Keratinocyte (primary cell): ENCODE results near the gene USP28. TPM values are rescaled to one million over a fixed set of nuclear protein-coding genes. Genes with fewer than 3 reads are reported as not detected.

ENCODE experiments used
- DNase-seq: peaks from one replicate; pipeline ENCODE4 v3.0.0-alpha.2; 2011; ENCODE audit warnings: low read depth, missing footprints, low spot score
- FAIRE-seq: peaks from 2 replicates; lab custom pipeline; 2011; peaks lifted over from hg19 to GRCh38; lab: Jason Lieb, UNC
- H2AFZ ChIP-seq: 2 replicates; pipeline ENCODE4 v1.6.0; 2012; ENCODE audit warnings: low read length, control low read depth, inconsistent platforms; ENCODE audit not compliant: control insufficient read depth
- H3K27ac ChIP-seq: 2 replicates; pipeline ENCODE4 v1.5.1; 2011; ENCODE audit warnings: low read length; ENCODE audit not compliant: control insufficient read depth, insufficient read depth
- H3K27me3 ChIP-seq: 3 replicates; pipeline ENCODE4 v1.6.0; 2011; ENCODE audit warnings: low read length; ENCODE audit not compliant: control insufficient read depth, insufficient read depth; ENCODE audit errors: extremely low read depth
- H3K36me3 ChIP-seq, 2 experiments: 2 replicates in 1 of 2; 3 replicates in 1 of 2; pipeline ENCODE4 v1.5.1; 2011; ENCODE audit warnings: low read length in 2 of 2, mild to moderate bottlenecking in 1 of 2; ENCODE audit not compliant: control insufficient read depth in 2 of 2, insufficient read depth in 2 of 2; ENCODE audit errors: extremely low read depth in 1 of 2
- H3K4me1 ChIP-seq: 3 replicates; pipeline ENCODE4 v1.5.1; 2011; ENCODE audit warnings: low read length; ENCODE audit not compliant: control insufficient read depth, insufficient read depth; ENCODE audit errors: extremely low read depth
- H3K4me2 ChIP-seq: 3 replicates; pipeline ENCODE4 v1.6.0; 2011; ENCODE audit warnings: low read depth, low read length; ENCODE audit not compliant: control insufficient read depth, insufficient read depth; ENCODE audit errors: extremely low read depth
- H3K4me3 ChIP-seq, 3 experiments: fragments of 200-600 bp in 1 of 3; sonication (generic) in 1 of 3; 2 replicates in 2 of 3; 3 replicates in 1 of 3; pipeline ENCODE4 v1.5.1; 2011 to 2016; ENCODE audit warnings: low read length in 3 of 3, mild to moderate bottlenecking in 3 of 3, control low read depth in 2 of 3, inconsistent platforms in 1 of 3, low read depth in 1 of 3, mixed read lengths in 1 of 3, mixed run types in 1 of 3, moderate library complexity in 1 of 3; ENCODE audit not compliant: control insufficient read depth in 2 of 3, insufficient read depth in 2 of 3; ENCODE audit errors: extremely low read depth in 1 of 3
- H3K79me2 ChIP-seq: 2 replicates; pipeline ENCODE4 v1.6.0; 2012; ENCODE audit warnings: low read length; ENCODE audit not compliant: control insufficient read depth, insufficient read depth
- H3K9ac ChIP-seq: 3 replicates; pipeline ENCODE4 v1.6.0; 2011; ENCODE audit warnings: low read length; ENCODE audit not compliant: control insufficient read depth, insufficient read depth; ENCODE audit errors: extremely low read depth
- H3K9me1 ChIP-seq: 3 replicates; pipeline ENCODE4 v1.6.0; 2011; ENCODE audit warnings: low read length; ENCODE audit not compliant: control insufficient read depth, insufficient read depth; ENCODE audit errors: extremely low read depth
- H3K9me3 ChIP-seq: 2 replicates; pipeline ENCODE4 v1.5.1; 2012; ENCODE audit warnings: low read depth, low read length; ENCODE audit not compliant: control insufficient read depth
- H4K20me1 ChIP-seq: 3 replicates; pipeline ENCODE4 v1.6.0; 2011; ENCODE audit warnings: low read length; ENCODE audit not compliant: control insufficient read depth, insufficient read depth; ENCODE audit errors: extremely low read depth
- CTCF ChIP-seq, 3 experiments: IDR thresholded peaks in 1 of 3; conservative IDR thresholded peaks in 1 of 3; optimal IDR thresholded peaks in 1 of 3; 2 replicates in 2 of 3; 3 replicates in 1 of 3; pipeline versions ENCODE3 to v1.5.1; 2011; ENCODE audit warnings: low read length in 3 of 3, mild to moderate bottlenecking in 3 of 3, moderate library complexity in 2 of 3, control low read depth in 1 of 3, inconsistent platforms in 1 of 3; ENCODE audit not compliant: insufficient read depth in 2 of 3; ENCODE audit errors: extremely low read depth in 1 of 3
- EZH2 ChIP-seq: IDR thresholded peaks from one replicate; pipeline ENCODE4 v1.6.1; 2012; ENCODE audit warnings: inconsistent platforms, mild to moderate bottlenecking, low read length, moderate library complexity
- dilution Hi-C: fragments of 300-500 bp; cut with MboI; formaldehyde crosslinking; loops from one replicate; pipeline ENCODE4 v1.7.0; 2020; ENCODE audit warnings: low sequenced_read_pairs; ENCODE audit not compliant: extremely low pct_ligation_motif_present
- polyA plus RNA-seq, 5 experiments: library from polyadenylated mRNA; depleted of rRNA in 3 of 5; stranded (reverse) in 3 of 5; stranded (forward) in 1 of 5; unstranded in 1 of 5; fragments of >200 nt; gene quantifications; 1 replicate in 1 of 5; 2 replicates in 3 of 5; 3 replicates in 1 of 5; pipeline versions ENCODE4 v1.2.1 to v1.2.3, GENCODE V29; 2011 to 2012; ENCODE audit warnings: missing spikeins in 2 of 5, low read depth in 1 of 5, low replicate concordance in 1 of 5

The USP28 gene
- polyA plus RNA-seq, 1 donor (not counting 4 experiments of a cell fraction or from before 2014, with no cell fraction given), result 37.4 TPM

- no peak for DNase-seq
- H3K79me2 ChIP-seq, result no peaks in the 10 kb centered on the region
- no peaks in the 10 kb centered on the region for H3K4me1 ChIP-seq
- H3K27me3 ChIP-seq, result no peaks in the 10 kb centered on the region
- H3K9me3 ChIP-seq, result no peaks in the 10 kb centered on the region
- H3K9me1 ChIP-seq, result no peaks in the 10 kb centered on the region
- no peak overlapping the region for H3K27ac ChIP-seq
- H4K20me1 ChIP-seq, result no peaks in the 10 kb centered on the region
- no peak for FAIRE-seq
- dilution Hi-C loops, result no loop called here
- no peak overlapping the region for H2AFZ ChIP-seq
- no peak overlapping the region for H3K4me3 ChIP-seq
- no peak overlapping the region for H3K4me2 ChIP-seq
- no peaks in the 10 kb centered on the region for H3K36me3 ChIP-seq
- TF ChIP-seq CTCF (optimal IDR thresholded peaks at IDR 0.05 in 1 of 3, IDR thresholded peaks at IDR 0.05 in 1 of 3, conservative IDR thresholded peaks at IDR 0.05 in 1 of 3; ENCODE audit: extremely low read depth in 1 of 3, insufficient read depth in 2 of 3, low read length in 3 of 3) (no peak), EZH2 (no peak)
- H3K9ac ChIP-seq, result no peak overlapping the region
These were observed 13.5 kb upstream of the USP28 start for GRCh38 chr11:113888848-113889247.

- DNase-seq (no peak), FAIRE-seq (peak; percentile 5)
- TF ChIP-seq EZH2, result no peak
- Histone ChIP-seq H3K79me2 (no peaks in the 10 kb centered on the region), H3K9ac (no peak overlapping the region), H3K36me3 (no peaks in the 10 kb centered on the region), H4K20me1 (no peaks in the 10 kb centered on the region), H3K27ac (no peak overlapping the region), H3K4me3 (no peak overlapping the region), H3K9me1 (no peaks in the 10 kb centered on the region), H3K4me1 (no peaks in the 10 kb centered on the region), H3K9me3 (no peaks in the 10 kb centered on the region), H3K4me2 (no peak overlapping the region), H2AFZ (no peak overlapping the region), H3K27me3 (no peaks in the 10 kb centered on the region)
- dilution Hi-C loops, result no loop called here
These were observed 10.5 kb upstream of the USP28 start for GRCh38 chr11:113885897-113886296.

- Histone ChIP-seq H3K36me3 (no peaks in the 10 kb centered on the region), H3K4me3 (no peak overlapping the region), H3K4me2 (no peak overlapping the region), H4K20me1 (no peaks in the 10 kb centered on the region), H3K27ac (no peak overlapping the region), H3K4me1 (no peaks in the 10 kb centered on the region), H3K27me3 (no peaks in the 10 kb centered on the region), H2AFZ (no peak overlapping the region), H3K9ac (no peak overlapping the region), H3K9me1 (no peaks in the 10 kb centered on the region), H3K79me2 (no peaks in the 10 kb centered on the region), H3K9me3 (no peaks in the 10 kb centered on the region)
- DNase-seq (no peak), FAIRE-seq (no peak)
- dilution Hi-C loops, result no loop called here
- TF ChIP-seq EZH2, result no peak
- no peak for TF ChIP-seq CTCF (optimal IDR thresholded peaks at IDR 0.05 in 1 of 3, IDR thresholded peaks at IDR 0.05 in 1 of 3, conservative IDR thresholded peaks at IDR 0.05 in 1 of 3; ENCODE audit: extremely low read depth in 1 of 3, insufficient read depth in 2 of 3, low read length in 3 of 3)
These were observed 9.0 kb upstream of the USP28 start for GRCh38 chr11:113884361-113884836.
